GM12891 (cell line): Measurements from ENCODE around the gene CPNE2.

Experiments
- DNase-seq: peaks from one replicate; pipeline ENCODE4 v3.0.0; 2011; ENCODE audit warnings: low spot score; ENCODE audit not compliant: insufficient read length
- FAIRE-seq: peaks from 2 replicates; lab custom pipeline; 2011; peaks lifted over from hg19 to GRCh38; lab: Jason Lieb, UNC
- PAX5 ChIP-seq: IDR thresholded peaks from 2 replicates; pipeline ENCODE4 v1.6.1; 2011; ENCODE audit warnings: low read length, moderate library complexity, mild to moderate bottlenecking; ENCODE audit not compliant: insufficient read depth, severe bottlenecking
- POLR2A ChIP-seq: IDR thresholded peaks from 2 replicates; pipeline ENCODE4 v1.6.1; 2011; ENCODE audit warnings: low read depth, low read length, control low read depth
- POLR2AphosphoS5 ChIP-seq: IDR thresholded peaks from 2 replicates; pipeline ENCODE4 v1.6.1; 2011; ENCODE audit warnings: low read depth, low read length, control low read depth
- POU2F2 ChIP-seq: IDR thresholded peaks from 2 replicates; pipeline ENCODE4 v1.6.1; 2011; ENCODE audit warnings: low read depth, mild to moderate bottlenecking, control low read depth, low read length, moderate library complexity
- SPI1 ChIP-seq: IDR thresholded peaks from 2 replicates; pipeline ENCODE4 v1.6.1; 2011; ENCODE audit warnings: low read depth, low read length, control low read depth
- TAF1 ChIP-seq: IDR thresholded peaks from 2 replicates; pipeline ENCODE4 v1.6.1; 2011; ENCODE audit warnings: low read depth, low read length, control low read depth

The CPNE2 gene

GRCh38 chr16:57141822-57142631 lies 49.6 kb downstream of the CPNE2 start:
- FAIRE-seq (peak; percentile 96), DNase-seq (peak; percentile 61)
- TF ChIP-seq POLR2AphosphoS5 = no peak
- TF ChIP-seq SPI1 = no peak
- TF ChIP-seq PAX5 = no peak
- TF ChIP-seq POLR2A = no peak

GRCh38 chr16:57143149-57143921 lies 51.0 kb downstream of the CPNE2 start:
- FAIRE-seq = no peak
- no peak for DNase-seq
- no peak for TF ChIP-seq SPI1
- TF ChIP-seq PAX5 = no peak
- no peak for TF ChIP-seq POLR2A
- no peak for TF ChIP-seq POLR2AphosphoS5

DNA sequence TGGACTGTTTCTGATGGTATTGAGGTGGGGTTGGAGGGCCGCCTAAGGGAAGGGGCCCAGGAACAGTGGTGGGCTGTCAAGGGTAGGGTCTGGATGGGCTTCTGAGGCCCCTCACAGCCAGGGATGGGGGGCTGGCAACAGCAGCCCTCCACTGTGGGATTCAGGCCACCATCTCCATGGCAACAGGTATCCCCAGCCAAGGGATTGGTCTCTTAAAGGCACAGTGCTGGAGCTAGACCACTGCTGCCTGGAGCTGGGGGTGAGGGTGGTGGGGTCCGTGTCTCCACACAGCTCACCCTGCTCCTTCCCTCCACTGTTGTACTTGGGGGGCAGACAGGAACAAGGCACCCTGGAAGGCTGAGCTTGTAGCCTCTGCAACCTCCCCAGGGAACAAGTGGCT lies 51.6 kb downstream of the CPNE2 start:
- TF ChIP-seq POU2F2 = no peak
- TF ChIP-seq POLR2AphosphoS5 = no peak
- TF ChIP-seq PAX5 = no peak
- TF ChIP-seq POLR2A = no peak
- TF ChIP-seq SPI1 = no peak
- no peak for TF ChIP-seq TAF1
- DNase-seq (no peak), FAIRE-seq (no peak)

DNA sequence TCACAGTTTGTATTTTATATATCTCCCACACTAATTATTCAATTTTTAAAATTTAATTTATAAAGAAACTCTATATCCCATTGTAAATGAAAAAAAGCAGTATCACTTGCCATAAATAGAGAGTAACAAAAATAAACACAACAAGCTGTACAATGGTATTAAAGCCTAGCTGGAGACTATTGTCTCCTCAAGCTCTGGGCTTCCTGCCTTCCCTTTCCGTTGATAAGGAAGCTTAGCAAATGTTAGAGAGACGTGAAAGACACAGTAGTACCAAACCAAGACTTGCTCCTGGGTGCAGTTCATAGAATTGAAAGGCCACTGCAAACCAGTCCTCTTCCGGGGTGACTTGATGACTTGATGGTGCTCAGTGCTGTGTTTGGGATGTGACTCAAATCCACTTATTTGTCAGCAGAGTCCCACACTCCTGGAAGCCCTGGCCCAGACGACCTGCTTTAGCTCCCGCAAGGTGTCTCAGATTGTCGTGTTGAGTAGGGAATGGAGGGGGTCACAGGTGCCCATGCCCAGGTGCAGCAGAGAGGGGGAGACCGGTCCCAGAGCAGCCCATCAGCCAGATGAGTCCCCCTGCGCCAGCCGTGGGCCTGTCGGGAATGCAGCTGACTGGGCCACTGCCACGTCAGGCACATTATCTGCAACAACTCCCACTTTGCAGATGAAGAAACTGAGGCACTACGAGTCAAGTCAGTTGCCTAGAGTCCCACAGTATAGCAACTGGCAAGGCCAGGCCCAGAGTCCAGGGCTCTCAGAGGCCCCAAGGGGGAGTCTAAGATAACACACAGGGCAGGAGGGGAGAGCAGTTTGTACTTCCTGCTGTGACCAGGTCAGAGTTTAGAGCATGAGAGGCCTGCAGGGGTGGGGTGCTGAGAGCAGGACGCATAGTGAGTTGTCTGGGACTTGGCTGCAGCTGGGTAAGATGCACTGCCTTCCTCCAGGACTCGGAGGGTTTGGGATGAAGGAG lies 53.0 kb downstream of the CPNE2 start:
- DNase-seq (no peak), FAIRE-seq (peak; percentile 66)
- TF ChIP-seq POLR2AphosphoS5 (no peak), SPI1 (no peak), PAX5 (no peak), POLR2A (no peak), POU2F2 (no peak), TAF1 (no peak)

- DNase-seq (no peak), FAIRE-seq (no peak)
- TF ChIP-seq SPI1 (no peak), PAX5 (no peak), TAF1 (no peak), POLR2A (no peak), POU2F2 (no peak), POLR2AphosphoS5 (no peak)
Measured at GRCh38 chr16:57146040-57146647, 53.8 kb downstream of the CPNE2 start.

GRCh38 chr16:57146735-57147134 lies 54.4 kb downstream of the CPNE2 start:
- FAIRE-seq (peak; percentile 54), DNase-seq (no peak)
- TF ChIP-seq SPI1 (no peak), POLR2A (no peak), POU2F2 (no peak)

- TF ChIP-seq POU2F2 (no peak), SPI1 (0 out of 2 replicates have a peak, but pooled peaks have one; percentile 6)
- DNase-seq = no peak
- FAIRE-seq = peak; percentile 72
Measured at GRCh38 chr16:57147381-57148221, 55.2 kb downstream of the CPNE2 start.

- DNase-seq (no peak), FAIRE-seq (no peak)
- TF ChIP-seq POLR2A (no peak), TAF1 (no peak), POLR2AphosphoS5 (no peak), SPI1 (no peak), PAX5 (no peak), POU2F2 (no peak)
Measured at GRCh38 chr16:57148481-57148880, 56.1 kb downstream of the CPNE2 start.
